Retina (tissue), 1 donor: ENCODE data around the gene PHF5A.

Source experiments
- DNase-seq: peaks from one replicate; pipeline ENCODE4 v3.0.0-alpha.2; 2016

PHF5A gene

DNA sequence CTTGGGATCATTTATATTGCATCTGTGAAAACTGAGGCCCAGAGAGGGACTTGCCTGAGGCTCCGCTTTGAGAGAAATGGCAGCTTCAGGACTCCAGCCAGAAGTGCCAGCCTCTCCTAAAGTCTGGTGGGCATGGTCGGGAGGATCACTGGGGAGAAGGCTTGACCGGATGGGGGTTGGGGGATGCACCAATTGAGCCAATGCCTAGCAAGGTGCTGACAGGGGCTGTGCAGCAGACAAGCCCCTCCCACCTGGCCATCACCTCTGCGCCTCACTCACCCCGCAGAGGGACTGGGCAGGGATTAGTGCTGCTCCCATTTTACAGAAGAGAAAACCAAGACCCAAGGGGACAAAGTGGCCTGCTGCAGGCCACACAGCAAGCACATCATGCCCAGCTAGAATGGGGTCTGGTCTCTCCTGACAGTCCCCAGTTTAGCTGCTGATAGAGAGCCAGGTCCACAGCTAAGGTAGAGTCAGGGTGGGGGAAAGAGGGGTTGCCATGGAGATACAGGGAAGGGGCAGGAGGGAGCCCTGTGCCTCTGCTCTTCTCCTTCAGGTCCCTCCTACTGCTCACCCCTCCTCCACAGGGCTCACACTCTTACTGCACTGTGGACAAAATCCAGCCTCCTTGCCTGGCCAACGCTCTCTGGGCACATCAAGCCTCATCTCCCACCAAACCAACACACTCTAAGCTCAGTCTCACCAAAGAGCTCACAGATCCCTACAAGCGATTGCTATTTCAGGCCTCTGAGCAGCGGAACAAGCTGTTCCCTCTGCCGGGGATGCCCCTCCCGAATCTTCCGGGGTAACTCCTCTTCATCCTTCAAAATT, 57.3 kb downstream of the PHF5A start:
- DNase-seq = no peak

DNA sequence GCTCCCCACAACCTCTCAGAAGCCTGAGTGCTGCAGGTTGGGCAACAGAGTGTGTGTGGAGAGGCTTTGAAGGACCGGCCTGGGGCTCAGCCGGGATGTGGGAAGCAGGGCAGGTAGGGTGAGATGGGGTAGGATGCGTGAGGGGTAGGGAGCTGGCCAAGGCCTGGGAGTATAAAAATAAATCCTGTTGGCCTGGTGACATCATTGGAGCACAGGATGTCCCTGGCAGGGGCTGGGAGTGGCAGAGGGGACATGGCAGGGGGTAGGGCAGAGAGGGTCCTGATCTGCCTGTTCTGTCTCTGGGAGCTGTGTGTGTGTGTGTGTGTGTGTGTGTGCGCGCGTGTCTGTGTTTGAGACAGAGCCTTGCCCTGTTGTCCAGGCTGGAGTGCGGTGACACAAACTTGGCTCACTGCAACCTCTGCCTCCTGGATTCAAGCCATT, 58.2 kb downstream of the PHF5A start:
- no peak for DNase-seq
